Measurements from ENCODE around the gene KANSL1. TPM values are rescaled to one million over a fixed set of nuclear protein-coding genes. Genes with fewer than 3 reads are reported as not detected.

Gene KANSL1
- total and polyA plus RNA-seq, 9 of the 15 experiments (the other 6 are each of a cell fraction or from before 2014, with no cell fraction given) = 3.6 to 55.4 (median 31.8) TPM

GRCh38 chr17:46202424-46202823 lies 9.2 kb upstream of the KANSL1 start:
- WGBS (ENCODE audit: insufficient coverage, low coverage, missing lambda C conversion rate) = 13% methylated on average over 2 of the region's 2 CpGs
- no peaks in the 10 kb centered on the region for H3K9me1 ChIP-seq (ENCODE audit: control insufficient read depth, insufficient read depth, low read length)
- no peak for FAIRE-seq
- TF ChIP-seq ZNF217 (CRISPR knock-in tag; IDR thresholded peaks at IDR 0.05) = no peak
- TF ChIP-seq RBM14 (IDR thresholded peaks at IDR 0.05; ENCODE audit: borderline replicate concordance, insufficient read depth, low read depth, low read length) = no peak
- no peak for TF ChIP-seq HIVEP1 (CRISPR knock-in tag; IDR thresholded peaks at IDR 0.05)
- no peak for TF ChIP-seq ZNF253 (CRISPR knock-in tag; conservative IDR thresholded peaks at IDR 0.05)
- no peak for TF ChIP-seq EWSR1 (IDR thresholded peaks at IDR 0.05; ENCODE audit: borderline replicate concordance, low read depth, partially characterized antibody)
- no peak for TF ChIP-seq CTCF (IDR thresholded peaks at IDR 0.05 in 2 of 3, conservative IDR thresholded peaks at IDR 0.05 in 1 of 3; ENCODE audit: insufficient read depth in 2 of 3, low read depth in 1 of 3, low read length in 3 of 3)
- TF ChIP-seq ARID3B (CRISPR knock-in tag; IDR thresholded peaks at IDR 0.05; ENCODE audit: borderline replicate concordance) = no peak
- no peak for TF ChIP-seq HNRNPLL (IDR thresholded peaks at IDR 0.05; ENCODE audit: low read depth, low read length, poor library complexity, severe bottlenecking)
- TF ChIP-seq ZNF699 (CRISPR knock-in tag; IDR thresholded peaks at IDR 0.05; ENCODE audit: insufficient replicate concordance) = no peak
- TF ChIP-seq CREB3L1 (IDR thresholded peaks at IDR 0.05; ENCODE audit: borderline replicate concordance, low read depth) = no peak
- no peak for TF ChIP-seq MEF2D (tag; conservative IDR thresholded peaks at IDR 0.05; ENCODE audit: low read depth)
- no peak for TF ChIP-seq ZNF583 (CRISPR knock-in tag; IDR thresholded peaks at IDR 0.05)
- no peak for TF ChIP-seq ATF2 (CRISPR knock-in tag; IDR thresholded peaks at IDR 0.05)

More at GRCh38 chr17:46202424-46202823, 9.2 kb upstream of the KANSL1 start:
- DNase-seq (ENCODE audit: extremely low read depth in 1 of 4, low spot score in 3 of 4) = no peak
- ChIA-PET POLR2A (interaction anchor here (0.6 to 2.4 kb wide), 3 partner anchors 9 to 265 kb away, joined by 3 to 9 read pairs (median 8); partner anchors contain the start of gene KANSL1), CTCF (ENCODE audit: low intra/inter-chr PET ratio) (no interaction called here)
- H3K4me2 ChIP-seq (ENCODE audit: insufficient read depth, low read length) = no peak overlapping the region
- H3K4me1 ChIP-seq (replicated peaks in 1 of 2; ENCODE audit: control insufficient read depth in 2 of 2, insufficient read depth in 2 of 2, low read length in 2 of 2) = peaks cover 0 to 3% of the 10 kb centered on the region in 2 experiments; a peak in 2 of 5 replicates
- no TSS peak for BruUV-seq (replicated peaks)
- peak overlapping the region; percentile 4; the same call in 1 of the 3 replicates for H3K27ac ChIP-seq (ENCODE audit: extremely low read depth, low read depth, low read length)
- no peaks in the 10 kb centered on the region for H3K36me3 ChIP-seq (ENCODE audit: control insufficient read depth, insufficient read depth, low read length)
- ATAC-seq = 0 out of 3 replicates have a peak, but pooled peaks have one; percentile 36
- in situ Hi-C loops (cut with MboI) (no loop called here), intact Hi-C loops (cut with micrococcal nuclease) (no loop called here)
- H2AFZ ChIP-seq (ENCODE audit: low read depth, low read length) = no peak overlapping the region
- peaks cover 65% of the 10 kb centered on the region for H3K79me2 ChIP-seq (ENCODE audit: control insufficient read depth, insufficient read depth, low read length)
- no peaks in the 10 kb centered on the region for H3K27me3 ChIP-seq (ENCODE audit: control insufficient read depth in 2 of 2, insufficient read depth in 2 of 2, low read length in 2 of 2)
- no peaks in the 10 kb centered on the region for H3K9me3 ChIP-seq (replicated peaks; ENCODE audit: control insufficient read depth, insufficient read depth, low read depth, low read length)
- H4K20me1 ChIP-seq (replicated peaks; ENCODE audit: control insufficient read depth, insufficient read depth, low read length) = no peaks in the 10 kb centered on the region
- no peak overlapping the region for H3K9ac ChIP-seq (ENCODE audit: insufficient read depth in 1 of 2, low read depth in 2 of 2, low read length in 2 of 2)
- no peak overlapping the region for H3K4me3 ChIP-seq

All from K562 (cell line).